Eye (tissue), 1 donor: ENCODE results near the gene PIGP.
"Not testable (repeated sequence)": the region's sequence is repeated elsewhere in the genome, so short reads cannot be mapped to it uniquely, and the experiment has no call there.

ENCODE experiments used
- DNase-seq: peaks from one replicate; pipeline ENCODE4 v3.0.0-alpha.2; 2015

The PIGP gene

GRCh38 chr21:37072988-37073416 lies at the start of gene PIGP, which contains the start of gene TTC3:
Gene PIGP (minus strand): TSS chr21:37073071. CDS start chr21:37072515, 556 bp downstream.
Gene TTC3 (plus strand): TSS chr21:37073254. CDS start chr21:37087258, 14,004 bp downstream.
- peak; percentile 99 for DNase-seq

GRCh38 chr21:37119421-37120218 lies 46.7 kb upstream of the PIGP start:
- peak; percentile 18 for DNase-seq

- no peak for DNase-seq
Measured at GRCh38 chr21:37118187-37118826, 45.4 kb upstream of the PIGP start.

GRCh38 chr21:37117204-37117603 lies 44.3 kb upstream of the PIGP start:
- DNase-seq: no peak

- not testable (repeated sequence) for DNase-seq
Measured at GRCh38 chr21:37116459-37116858, 43.6 kb upstream of the PIGP start.

GRCh38 chr21:37114301-37114700 lies 41.4 kb upstream of the PIGP start:
- not testable (repeated sequence) for DNase-seq

GRCh38 chr21:37111029-37111428 lies 38.2 kb upstream of the PIGP start:
- not testable (repeated sequence) for DNase-seq

GRCh38 chr21:37106998-37107397 lies 34.1 kb upstream of the PIGP start:
- no peak for DNase-seq

GRCh38 chr21:37102746-37103145 lies 29.9 kb upstream of the PIGP start:
- not testable (repeated sequence) for DNase-seq

GRCh38 chr21:37101384-37101783 lies 28.5 kb upstream of the PIGP start:
- DNase-seq: no peak

GRCh38 chr21:37100316-37100715 lies 27.4 kb upstream of the PIGP start:
- DNase-seq: no peak

- DNase-seq: no peak
Measured at GRCh38 chr21:37098751-37099150, 25.9 kb upstream of the PIGP start.

GRCh38 chr21:37095821-37096220 lies 22.9 kb upstream of the PIGP start:
- DNase-seq: no peak

GRCh38 chr21:37093977-37094376 lies 21.1 kb upstream of the PIGP start:
- no peak for DNase-seq

- no peak for DNase-seq
Measured at GRCh38 chr21:37088186-37088735, 15.4 kb upstream of the PIGP start.

GRCh38 chr21:37087188-37087587 lies 14.3 kb upstream of the PIGP start:
- peak; percentile 42 for DNase-seq

- DNase-seq: no peak
Measured at GRCh38 chr21:37085726-37086125, 12.9 kb upstream of the PIGP start.

- DNase-seq: no peak
Measured at GRCh38 chr21:37082856-37083528, 10.1 kb upstream of the PIGP start.

GRCh38 chr21:37082375-37082774 lies 9.5 kb upstream of the PIGP start:
- DNase-seq: no peak

GRCh38 chr21:37079211-37079824 lies 6.4 kb upstream of the PIGP start:
- DNase-seq: peak; percentile 31

- DNase-seq: no peak
Measured at GRCh38 chr21:37077403-37077802, 4.5 kb upstream of the PIGP start.

- DNase-seq: no peak
Measured at GRCh38 chr21:37076087-37076850, 3.4 kb upstream of the PIGP start.
